Body of pancreas (tissue), 4 donors: ENCODE measurements around the gene SLC37A1.

ENCODE experiments used
- CTCF ChIP-seq, 7 experiments: fragments of 450-650 bp in 4 of 7; fragments of 200-600 bp in 3 of 7; sonication (generic) in 3 of 7; IDR thresholded peaks; one replicate each; pipeline ENCODE4 v1.5.1; 2016 to 2019; ENCODE audit warnings: antibody characterized with exemption in 7 of 7
- POLR2A ChIP-seq, 3 donors: fragments of 450-650 bp; IDR thresholded peaks; one replicate each; pipeline ENCODE4 v1.6.1; 2016; ENCODE audit warnings: antibody characterized with exemption in 3 of 3, mild to moderate bottlenecking in 2 of 3

- TF ChIP-seq CTCF (IDR thresholded peaks at IDR 0.05) (no peak), POLR2A (IDR thresholded peaks at IDR 0.05) (no peak)
These were observed 28.9 kb downstream of the SLC37A1 start for GRCh38 chr21:42542596-42542995.
